Epidermal melanocyte (primary cell): Measurements from ENCODE around the gene ACSM5.
A peak's percentile ranks its signal among the peaks of the same experiment; 100 is the strongest.

Source experiments
- DNase-seq: peaks from one replicate; pipeline ENCODE4 v3.0.0; 2011; ENCODE audit warnings: low spot score; ENCODE audit not compliant: insufficient read length

The ACSM5 gene, protein sequence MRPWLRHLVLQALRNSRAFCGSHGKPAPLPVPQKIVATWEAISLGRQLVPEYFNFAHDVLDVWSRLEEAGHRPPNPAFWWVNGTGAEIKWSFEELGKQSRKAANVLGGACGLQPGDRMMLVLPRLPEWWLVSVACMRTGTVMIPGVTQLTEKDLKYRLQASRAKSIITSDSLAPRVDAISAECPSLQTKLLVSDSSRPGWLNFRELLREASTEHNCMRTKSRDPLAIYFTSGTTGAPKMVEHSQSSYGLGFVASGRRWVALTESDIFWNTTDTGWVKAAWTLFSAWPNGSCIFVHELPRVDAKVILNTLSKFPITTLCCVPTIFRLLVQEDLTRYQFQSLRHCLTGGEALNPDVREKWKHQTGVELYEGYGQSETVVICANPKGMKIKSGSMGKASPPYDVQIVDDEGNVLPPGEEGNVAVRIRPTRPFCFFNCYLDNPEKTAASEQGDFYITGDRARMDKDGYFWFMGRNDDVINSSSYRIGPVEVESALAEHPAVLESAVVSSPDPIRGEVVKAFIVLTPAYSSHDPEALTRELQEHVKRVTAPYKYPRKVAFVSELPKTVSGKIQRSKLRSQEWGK

DNA sequence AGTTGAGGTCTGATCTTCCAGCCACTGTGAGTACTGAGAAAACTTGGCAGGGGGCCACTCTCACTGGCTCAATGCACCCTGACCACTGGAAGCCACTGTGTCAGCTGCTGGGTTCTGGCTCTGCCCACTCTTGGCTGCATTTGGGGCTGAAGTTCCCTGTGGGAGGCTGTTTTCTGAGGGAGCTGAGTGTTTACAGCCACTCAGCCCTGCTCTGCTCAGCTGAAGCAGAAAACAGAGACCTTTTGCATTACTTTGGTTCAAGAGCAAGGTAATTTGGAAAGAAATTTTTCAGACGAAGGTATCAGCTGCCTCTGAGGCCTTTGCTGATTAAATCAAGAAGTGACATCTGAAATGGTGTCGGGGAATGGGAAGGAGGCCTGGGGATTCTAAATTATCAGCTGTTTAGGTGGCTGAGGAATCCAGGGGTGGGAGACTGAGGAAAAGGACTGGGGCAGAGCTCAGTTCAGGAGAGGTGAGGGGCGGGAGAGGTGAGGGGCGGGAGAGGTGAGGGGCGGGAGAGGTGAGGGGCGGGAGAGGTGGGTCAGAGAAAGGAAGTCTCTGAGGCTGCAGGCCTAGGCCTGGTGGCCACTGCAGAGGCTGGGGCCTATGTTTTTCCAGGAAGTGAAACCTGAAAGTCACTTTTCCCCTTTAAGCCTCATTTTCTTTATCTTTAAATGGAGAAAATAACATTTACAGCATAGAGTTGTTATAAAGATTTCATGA is at the start of gene ACSM5:
TSS of gene ACSM5 (plus strand) at position 137 of the 723 bp plus-strand sequence. CDS start 1,951 bp downstream, outside the sequence.
- no peak for DNase-seq

DNA sequence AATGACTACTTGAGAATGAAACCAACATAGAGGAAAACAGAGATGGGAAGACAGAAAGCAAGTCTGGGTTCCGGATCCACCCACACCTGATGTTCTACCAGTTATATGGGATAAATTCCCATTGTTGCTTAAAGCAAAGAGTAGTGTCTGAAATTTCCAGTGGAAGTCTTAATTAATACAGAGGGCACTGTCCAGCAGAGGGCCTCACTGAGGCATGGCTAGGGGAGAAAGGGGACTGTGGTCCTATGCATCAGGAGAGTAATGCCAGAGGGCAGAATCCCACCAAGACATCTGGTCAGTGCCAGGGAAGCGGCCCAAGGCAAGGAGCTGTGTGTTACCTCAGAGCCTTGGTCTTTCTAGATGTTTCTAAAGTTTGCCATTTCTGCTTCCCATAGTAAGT is 49.3 kb upstream of the ACSM5 start:
- no peak for DNase-seq

DNA sequence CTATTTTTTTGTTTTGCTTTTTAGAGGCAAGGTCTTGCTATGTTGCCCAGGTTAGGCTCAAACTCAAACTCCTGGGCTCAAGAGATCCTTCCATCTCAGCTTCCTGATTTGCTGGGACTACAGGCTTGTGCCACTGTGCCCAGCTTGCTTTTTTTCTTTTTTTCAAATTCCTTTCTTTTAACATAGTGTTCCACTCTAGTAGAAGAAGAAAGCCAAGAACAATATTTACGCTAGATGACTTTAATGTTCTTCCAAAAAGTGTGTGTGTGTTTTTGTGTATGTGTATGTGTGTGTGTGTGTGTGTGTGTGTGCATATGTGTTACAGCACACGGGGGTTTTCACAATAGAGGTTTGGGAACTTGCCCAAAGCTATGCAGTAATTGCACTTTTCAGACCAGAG is 46.1 kb upstream of the ACSM5 start:
- no peak for DNase-seq

DNA sequence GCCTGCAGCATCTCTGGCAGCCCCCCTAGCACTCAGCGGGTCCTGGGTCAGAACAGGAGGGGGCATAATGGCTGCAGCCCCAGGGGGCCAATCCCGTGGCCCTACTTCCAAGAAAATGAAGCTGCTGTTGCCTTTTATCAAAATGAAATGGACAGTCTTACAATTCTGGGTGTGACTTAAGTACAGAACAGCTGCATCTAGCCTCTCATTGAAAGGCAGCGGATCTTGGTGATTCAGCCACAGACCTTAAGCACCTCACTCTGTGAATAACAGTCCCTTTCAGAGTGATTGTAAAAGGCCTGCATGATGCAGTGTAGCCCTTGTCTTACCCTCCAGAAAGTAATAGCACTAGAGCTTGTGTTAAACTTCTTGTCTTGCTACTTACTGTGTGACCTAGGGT is 45.3 kb upstream of the ACSM5 start:
- no peak for DNase-seq

DNA sequence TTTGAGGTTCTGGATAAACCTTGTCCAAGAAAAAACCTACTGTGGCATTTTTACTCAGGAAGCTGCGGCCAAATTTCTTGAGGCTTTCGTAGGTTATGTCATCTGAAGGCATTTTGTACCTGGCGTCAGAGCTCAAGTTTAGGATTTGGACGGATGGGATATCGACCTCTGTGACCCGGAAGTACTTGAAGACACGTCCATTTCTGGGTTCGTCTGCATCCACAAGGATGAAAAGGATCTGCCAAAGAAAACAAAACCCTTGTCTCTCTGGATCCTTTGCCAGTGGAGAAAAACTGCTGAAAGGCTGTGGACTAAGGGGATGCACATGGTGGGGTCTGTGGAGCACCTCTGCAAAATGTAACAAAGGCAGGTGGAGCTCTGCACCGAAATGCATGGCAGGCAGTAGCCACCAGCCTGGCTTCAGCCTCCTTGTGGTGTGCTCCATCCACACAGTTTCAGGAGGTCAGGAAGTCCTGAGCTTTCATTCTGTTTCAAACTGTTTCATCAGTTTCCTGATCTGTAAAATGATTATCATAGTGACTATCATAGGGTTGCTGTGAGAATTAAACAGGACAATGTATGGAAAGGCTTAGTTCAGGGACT is 39.8 kb upstream of the ACSM5 start:
- DNase-seq: no peak

DNA sequence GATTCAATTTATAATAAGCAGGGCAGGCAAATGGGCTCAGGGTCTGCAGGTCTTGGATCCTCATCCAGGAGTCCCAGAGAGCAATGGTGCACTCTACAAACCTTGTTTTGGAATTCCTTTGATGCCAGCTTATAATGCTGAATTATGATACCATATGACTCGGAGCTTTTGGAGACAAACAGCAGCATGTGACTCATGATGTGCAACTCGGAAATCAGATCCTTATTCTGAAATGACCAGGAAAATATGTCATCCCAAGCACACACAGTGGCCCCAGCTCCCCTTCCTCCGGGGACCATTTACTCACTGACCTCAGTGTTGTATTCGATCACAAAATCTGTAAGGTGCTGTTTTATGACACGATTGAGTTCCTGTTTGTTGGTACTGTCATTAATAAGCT is 36.6 kb upstream of the ACSM5 start:
- DNase-seq: no peak

DNA sequence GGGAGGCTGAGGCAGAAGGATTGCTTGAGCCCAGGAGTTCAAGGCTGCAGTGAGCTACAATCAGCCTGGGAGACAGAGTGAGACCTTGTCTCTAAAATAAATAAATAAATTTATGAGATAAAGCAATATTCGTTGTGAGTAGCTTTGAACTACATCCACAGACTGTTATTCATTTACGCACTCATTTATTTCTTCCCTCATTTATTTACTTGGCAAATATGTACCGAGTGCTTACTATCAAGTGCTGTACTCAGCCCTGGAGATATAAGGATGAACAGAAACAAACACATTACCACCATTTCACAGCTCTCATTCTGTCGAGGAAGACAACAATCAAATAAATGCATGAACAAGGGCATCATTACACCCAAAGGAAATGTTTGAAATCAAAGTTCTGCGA is 32.2 kb upstream of the ACSM5 start:
- no peak for DNase-seq

DNA sequence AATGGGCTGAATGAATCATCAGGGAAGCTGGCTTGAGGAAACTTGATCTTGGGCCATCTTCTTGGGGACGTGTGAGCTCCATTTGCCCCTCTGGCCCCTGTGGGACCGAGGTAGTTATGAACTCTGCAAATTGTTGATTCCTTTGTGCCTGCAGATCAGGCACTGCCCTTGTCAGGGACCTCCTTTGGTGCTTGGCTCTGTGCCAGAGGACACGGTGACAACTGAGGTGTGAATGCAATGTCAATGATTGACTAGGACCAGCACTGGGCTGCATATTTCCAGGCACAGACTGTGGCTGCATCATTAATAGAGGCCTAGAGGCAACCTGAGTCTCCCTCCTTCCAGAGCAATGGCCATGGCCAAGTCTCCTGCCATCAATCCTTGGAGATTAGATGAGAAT is 28.6 kb upstream of the ACSM5 start:
- DNase-seq: no peak

DNA sequence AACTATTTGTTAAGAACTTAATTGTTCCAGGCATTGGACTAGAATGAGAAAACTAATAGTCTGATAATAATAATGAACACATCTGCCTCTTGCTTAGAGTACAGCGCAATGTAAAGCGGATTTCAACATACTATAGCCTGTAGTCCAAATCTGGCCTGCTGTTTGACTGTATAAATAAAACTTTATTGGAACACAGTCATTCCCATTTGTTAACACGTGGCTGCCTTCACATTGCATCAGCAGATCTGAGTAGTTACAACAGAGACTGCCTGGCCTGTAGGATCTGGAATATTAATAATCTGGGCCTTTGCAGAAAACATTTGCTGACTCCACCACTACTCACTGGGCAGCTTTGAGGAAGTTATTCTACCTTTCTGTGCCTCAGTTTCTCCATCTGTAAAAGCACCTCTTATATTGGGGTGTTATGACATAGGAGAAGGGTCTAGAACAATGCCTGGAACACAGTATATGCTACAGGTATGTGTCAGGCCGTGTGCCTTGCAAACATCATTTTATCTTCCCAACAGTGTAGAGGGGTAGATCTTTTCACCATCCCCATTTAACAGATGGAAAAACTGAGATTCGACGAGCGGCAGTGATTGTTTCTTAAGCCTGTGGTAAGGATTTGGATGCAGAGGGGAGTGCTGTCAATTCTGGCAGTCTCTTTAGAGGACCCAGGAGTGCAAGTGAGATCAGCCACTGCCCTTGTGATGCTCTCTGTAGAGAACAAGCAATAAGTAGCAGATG is 27.0 kb upstream of the ACSM5 start:
- no peak for DNase-seq

DNA sequence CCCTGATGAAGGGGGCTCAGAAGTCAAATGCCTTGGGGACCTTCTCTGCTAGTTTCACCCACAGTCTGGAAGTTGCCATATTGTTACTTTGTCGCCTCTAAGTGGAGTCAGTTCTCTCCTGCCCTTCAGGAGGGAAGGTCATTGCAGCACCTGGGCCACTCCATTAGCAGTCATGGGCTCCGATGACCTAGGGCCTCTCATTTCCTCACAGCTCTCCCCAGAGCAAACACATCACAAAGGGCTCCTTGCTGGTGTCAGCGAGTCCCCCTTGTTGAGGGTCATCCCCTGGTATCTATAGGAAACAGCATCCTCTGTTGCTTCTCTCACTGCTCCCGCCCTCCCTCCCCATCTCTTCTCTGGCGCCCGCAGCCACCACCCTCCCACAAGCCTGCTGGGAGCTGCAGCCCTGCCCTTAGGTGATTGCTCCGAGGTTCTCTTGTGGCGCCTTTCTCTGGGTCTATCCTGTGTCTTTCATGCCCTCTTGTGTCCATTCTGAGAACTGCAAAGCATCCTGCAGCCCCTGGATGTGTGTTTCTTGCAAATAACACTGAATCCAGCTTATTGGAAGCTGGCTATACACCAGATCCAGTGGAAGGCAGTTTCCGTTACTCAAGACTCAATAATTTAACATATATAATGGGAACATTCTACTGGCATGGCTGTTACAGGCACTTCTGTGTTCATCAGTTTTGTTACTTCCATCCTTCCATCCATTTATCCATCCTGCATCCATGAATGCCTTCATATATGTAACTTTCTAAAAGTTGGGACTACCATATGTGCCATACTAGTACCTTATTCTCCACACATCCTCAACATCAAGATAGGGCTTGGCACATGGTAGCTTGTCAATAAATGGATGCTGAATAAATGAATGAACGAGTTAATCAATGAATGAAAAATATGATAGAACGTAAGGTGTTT is 26.0 kb upstream of the ACSM5 start:
- peak; percentile 38 for DNase-seq

DNA sequence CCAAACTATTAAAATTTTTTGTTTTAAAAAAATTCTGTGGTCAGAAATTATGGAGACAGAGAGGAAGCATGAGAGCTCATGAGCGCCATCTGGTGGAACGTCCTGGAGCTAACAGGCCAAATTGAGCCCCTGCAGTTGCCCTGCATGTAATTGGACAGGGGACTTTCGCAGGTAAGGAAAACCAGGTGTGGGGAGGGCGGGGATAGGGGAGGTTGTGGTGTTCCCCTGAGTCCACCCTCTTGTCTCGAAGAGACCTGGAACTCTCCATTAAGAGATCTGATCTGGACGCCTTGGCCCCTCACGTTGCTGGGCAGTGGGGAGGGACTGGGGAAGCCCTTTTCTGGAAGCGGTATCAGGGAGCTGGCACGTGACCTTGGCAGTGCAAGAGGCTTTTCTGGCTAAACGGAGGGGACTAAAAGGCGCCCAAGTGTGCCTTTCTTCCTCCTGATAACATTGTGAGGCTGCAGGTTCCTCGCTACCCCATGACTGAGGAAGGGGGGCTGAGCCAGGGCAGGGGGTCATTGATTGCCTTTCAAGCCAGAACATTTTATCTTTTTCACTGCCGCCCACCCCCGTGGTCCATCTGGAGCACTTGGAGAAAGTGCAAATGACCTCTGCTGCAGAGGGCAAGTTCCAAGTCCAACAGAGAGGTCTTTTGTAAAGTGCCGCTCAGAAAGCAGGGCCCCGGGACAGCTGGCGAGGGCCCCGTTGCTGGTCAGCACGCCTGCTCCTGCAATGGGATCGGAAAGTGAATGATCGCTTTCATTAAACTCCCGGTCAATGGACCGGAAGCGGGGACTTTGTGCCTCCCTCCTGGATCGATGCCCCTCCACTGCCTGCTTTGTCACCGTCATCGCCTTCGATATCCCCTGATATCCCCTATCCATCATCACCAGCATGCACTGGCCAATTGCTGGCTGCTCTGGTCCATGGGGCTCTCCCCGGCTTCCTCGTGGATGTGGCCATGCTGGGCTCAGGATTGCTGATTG is 23.2 kb upstream of the ACSM5 start:
- no peak for DNase-seq

DNA sequence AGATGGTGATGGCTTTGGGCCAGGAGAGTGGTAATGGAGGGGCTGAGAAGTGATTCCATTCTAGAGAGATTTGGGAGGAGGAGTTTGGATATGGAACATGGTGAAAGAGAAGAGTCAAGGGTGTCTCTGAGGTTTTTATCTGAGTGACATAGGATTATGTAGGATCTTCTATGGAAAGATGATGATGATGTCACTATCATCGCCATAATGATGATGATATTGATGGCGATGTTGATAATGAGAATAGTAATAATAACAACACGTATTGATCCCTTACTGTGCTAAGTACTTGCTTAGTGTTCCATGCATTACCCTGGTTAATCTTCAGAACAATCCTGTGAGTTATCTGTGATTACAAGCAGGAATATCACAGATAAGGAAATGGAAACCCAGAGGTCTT is 21.4 kb upstream of the ACSM5 start:
- no peak for DNase-seq

DNA sequence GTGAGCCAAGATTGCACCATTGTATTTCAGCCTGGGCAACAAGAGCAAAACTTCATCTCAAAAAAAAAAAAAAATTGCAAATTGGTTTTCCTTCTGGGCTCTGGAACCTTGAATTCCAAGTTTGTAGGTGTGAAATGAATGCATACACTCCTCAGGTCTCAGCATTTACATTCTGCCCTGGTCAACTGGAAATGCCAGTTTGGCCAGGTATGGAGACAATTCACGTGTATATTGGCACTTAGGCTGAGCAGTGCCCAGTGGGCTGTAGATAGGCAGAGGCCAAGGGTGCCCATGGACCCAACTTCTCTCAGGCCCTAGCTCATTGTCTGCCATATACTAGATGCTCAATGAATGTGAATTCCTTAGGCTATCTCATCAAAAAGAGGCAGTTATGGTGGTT is 20.5 kb upstream of the ACSM5 start:
- no peak for DNase-seq

DNA sequence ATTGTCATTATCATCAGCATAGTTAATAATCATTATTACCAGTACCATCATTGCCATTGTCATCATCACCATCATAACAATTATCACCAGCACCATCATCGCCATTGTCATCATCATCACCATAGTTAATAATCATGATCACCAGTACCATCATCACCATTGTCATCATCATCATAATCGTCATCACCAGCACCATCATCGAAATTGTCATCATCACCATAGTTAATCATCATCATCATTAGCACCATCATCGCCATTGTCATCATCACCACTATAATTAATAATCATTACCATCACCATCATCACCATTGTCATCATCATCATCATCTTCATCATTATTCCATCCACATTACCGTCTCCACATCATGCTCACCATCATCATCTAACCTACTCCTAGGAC is 18.3 kb upstream of the ACSM5 start:
- no peak for DNase-seq

DNA sequence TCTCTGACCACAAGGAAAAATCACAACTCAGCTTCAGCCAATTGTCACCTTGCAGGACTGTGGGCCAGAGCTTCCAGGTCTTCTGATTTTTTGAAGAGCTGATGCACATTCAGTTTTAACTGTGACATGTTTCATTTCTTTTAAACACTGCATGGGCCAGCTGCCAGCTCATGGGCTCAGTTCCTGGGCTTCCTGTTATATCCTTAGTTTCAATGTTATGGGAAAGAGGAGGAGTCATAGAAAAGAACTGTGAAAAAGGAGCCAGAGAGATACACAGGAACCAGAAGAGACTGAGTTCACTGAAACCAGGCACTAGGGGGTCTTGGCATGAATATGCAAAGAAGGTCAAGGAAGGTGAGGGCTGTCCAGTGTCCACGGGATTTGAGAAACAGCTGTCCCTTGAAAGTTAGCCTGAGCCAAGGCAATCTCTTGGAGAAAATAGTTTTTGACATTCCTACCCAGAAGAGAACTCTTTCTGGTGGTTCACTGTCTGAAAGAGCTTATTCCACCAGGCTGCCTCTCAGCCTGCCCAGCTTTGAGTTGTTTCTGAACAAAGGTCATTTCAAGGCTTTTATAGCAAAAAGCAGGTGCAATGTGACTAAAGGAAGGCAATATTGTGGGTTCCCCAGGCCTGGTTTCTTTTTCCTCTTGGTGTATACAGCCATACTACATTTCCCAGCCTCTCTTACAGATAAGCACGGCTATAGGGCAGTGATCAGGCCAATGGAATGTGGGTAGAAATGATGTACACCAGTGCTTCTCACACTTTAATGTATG is 15.3 kb upstream of the ACSM5 start:
- DNase-seq: no peak

DNA sequence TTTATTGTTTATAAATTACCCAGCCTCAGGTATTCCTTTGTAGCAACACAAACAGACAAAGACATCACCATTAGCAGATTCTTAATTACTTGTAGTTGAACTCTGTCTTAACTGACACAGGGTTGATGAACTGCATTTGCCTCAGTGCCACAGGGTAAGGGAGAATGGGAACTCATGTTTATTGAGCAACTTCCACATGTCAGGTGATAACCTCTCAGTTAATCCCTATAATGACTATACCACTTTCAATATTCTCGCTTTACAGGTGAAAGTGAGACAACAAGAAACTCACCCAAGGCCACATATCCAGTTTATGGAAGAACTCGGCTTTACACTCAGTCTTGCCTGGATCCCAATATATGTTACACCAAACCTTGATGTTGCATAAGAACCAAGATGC is 13.4 kb upstream of the ACSM5 start:
- DNase-seq: no peak

DNA sequence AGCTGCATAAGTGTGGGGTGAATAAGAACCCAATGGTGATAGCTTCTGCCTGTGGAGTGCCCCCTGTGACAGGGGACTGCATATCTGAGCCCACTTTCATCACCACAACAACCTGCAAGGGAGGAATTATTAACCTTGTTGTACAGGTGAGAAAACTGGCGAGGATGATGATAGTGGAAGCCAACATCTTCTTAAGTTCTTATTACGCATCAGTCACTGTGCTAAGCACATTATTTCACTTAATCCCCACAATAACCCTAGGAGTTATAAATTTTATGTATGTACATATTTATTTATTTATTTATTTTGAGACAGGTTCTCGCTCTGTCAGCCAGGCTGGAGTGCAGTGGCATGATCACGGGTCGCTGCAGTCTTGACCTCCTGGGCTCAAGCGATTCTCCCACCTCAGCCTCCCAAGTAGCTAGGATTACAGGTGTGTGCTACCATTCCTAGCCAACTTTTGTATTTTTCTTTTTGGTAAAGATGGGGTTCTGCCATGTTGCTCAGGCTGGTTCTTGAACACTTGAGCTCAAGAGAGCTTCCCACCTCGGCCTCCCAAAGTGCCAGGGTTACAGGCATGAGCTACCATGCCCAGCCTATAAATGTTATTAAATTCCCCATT is 12.4 kb upstream of the ACSM5 start:
- DNase-seq: no peak
